ENCODE data around the gene MPI.

DNA sequence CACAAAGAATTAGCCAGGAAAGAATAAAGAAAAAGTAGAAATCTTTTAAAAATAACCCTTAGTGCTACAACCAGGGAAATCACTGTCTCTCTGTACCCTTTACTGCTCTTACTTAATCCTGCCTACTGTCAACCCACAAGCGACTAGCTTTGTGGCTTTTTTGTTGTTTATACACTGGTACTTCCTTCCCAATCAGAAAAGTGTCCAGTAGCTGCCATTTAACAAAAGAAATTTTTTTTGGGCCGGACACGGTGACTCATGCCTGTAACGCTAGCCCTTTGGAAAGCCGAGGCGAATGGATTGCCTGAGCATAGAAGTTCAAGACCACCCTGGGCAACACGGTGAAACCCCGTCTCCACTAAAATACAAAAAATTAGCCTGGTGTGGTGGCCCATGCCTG lies 30.6 kb downstream of the MPI start:
- TF ChIP-seq ZNF169 (tag by site-specific recombination; IDR thresholded peaks at IDR 0.05) = no peak
- TF ChIP-seq SETDB1 (IDR thresholded peaks at IDR 0.05; ENCODE audit: insufficient read length, low read length) = no peak
- no peak for TF ChIP-seq ZNF114 (tag by site-specific recombination; IDR thresholded peaks at IDR 0.05)
- TF ChIP-seq, protein P1, sequence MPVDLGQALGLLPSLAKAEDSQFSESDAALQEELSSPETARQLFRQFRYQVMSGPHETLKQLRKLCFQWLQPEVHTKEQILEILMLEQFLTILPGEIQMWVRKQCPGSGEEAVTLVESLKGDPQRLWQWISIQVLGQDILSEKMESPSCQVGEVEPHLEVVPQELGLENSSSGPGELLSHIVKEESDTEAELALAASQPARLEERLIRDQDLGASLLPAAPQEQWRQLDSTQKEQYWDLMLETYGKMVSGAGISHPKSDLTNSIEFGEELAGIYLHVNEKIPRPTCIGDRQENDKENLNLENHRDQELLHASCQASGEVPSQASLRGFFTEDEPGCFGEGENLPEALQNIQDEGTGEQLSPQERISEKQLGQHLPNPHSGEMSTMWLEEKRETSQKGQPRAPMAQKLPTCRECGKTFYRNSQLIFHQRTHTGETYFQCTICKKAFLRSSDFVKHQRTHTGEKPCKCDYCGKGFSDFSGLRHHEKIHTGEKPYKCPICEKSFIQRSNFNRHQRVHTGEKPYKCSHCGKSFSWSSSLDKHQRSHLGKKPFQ (tag by site-specific recombination; IDR thresholded peaks at IDR 0.05) = no peak
- TF ChIP-seq TCF7L2 (IDR thresholded peaks at IDR 0.05; ENCODE audit: borderline replicate concordance, low read depth, low read length) = no peak
- TF ChIP-seq, protein P2, sequence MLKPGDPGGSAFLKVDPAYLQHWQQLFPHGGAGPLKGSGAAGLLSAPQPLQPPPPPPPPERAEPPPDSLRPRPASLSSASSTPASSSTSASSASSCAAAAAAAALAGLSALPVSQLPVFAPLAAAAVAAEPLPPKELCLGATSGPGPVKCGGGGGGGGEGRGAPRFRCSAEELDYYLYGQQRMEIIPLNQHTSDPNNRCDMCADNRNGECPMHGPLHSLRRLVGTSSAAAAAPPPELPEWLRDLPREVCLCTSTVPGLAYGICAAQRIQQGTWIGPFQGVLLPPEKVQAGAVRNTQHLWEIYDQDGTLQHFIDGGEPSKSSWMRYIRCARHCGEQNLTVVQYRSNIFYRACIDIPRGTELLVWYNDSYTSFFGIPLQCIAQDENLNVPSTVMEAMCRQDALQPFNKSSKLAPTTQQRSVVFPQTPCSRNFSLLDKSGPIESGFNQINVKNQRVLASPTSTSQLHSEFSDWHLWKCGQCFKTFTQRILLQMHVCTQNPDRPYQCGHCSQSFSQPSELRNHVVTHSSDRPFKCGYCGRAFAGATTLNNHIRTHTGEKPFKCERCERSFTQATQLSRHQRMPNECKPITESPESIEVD (tag by site-specific recombination; IDR thresholded peaks at IDR 0.05) = no peak
- TF ChIP-seq, protein P3, sequence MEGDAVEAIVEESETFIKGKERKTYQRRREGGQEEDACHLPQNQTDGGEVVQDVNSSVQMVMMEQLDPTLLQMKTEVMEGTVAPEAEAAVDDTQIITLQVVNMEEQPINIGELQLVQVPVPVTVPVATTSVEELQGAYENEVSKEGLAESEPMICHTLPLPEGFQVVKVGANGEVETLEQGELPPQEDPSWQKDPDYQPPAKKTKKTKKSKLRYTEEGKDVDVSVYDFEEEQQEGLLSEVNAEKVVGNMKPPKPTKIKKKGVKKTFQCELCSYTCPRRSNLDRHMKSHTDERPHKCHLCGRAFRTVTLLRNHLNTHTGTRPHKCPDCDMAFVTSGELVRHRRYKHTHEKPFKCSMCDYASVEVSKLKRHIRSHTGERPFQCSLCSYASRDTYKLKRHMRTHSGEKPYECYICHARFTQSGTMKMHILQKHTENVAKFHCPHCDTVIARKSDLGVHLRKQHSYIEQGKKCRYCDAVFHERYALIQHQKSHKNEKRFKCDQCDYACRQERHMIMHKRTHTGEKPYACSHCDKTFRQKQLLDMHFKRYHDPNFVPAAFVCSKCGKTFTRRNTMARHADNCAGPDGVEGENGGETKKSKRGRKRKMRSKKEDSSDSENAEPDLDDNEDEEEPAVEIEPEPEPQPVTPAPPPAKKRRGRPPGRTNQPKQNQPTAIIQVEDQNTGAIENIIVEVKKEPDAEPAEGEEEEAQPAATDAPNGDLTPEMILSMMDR (tag by site-specific recombination; IDR thresholded peaks at IDR 0.05) = no peak
- TF ChIP-seq, protein P4, sequence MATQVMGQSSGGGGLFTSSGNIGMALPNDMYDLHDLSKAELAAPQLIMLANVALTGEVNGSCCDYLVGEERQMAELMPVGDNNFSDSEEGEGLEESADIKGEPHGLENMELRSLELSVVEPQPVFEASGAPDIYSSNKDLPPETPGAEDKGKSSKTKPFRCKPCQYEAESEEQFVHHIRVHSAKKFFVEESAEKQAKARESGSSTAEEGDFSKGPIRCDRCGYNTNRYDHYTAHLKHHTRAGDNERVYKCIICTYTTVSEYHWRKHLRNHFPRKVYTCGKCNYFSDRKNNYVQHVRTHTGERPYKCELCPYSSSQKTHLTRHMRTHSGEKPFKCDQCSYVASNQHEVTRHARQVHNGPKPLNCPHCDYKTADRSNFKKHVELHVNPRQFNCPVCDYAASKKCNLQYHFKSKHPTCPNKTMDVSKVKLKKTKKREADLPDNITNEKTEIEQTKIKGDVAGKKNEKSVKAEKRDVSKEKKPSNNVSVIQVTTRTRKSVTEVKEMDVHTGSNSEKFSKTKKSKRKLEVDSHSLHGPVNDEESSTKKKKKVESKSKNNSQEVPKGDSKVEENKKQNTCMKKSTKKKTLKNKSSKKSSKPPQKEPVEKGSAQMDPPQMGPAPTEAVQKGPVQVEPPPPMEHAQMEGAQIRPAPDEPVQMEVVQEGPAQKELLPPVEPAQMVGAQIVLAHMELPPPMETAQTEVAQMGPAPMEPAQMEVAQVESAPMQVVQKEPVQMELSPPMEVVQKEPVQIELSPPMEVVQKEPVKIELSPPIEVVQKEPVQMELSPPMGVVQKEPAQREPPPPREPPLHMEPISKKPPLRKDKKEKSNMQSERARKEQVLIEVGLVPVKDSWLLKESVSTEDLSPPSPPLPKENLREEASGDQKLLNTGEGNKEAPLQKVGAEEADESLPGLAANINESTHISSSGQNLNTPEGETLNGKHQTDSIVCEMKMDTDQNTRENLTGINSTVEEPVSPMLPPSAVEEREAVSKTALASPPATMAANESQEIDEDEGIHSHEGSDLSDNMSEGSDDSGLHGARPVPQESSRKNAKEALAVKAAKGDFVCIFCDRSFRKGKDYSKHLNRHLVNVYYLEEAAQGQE (tag by site-specific recombination; IDR thresholded peaks at IDR 0.05) = no peak
- no peak for TF ChIP-seq ZNF2 (tag by site-specific recombination; IDR thresholded peaks at IDR 0.05)
- TF ChIP-seq ZNF266 (tag by site-specific recombination; IDR thresholded peaks at IDR 0.05; ENCODE audit: low read depth) = no peak

Measured in HEK293 (cell line).